ENCODE results near the gene POC5.
"Not testable (repeated sequence)": the region's sequence is repeated elsewhere in the genome, so short reads cannot be mapped to it uniquely, and the experiment has no call there.

The POC5 gene

GRCh38 chr5:75727931-75728330, 10.7 kb upstream of the POC5 start:
- Histone ChIP-seq H3K4me1 (ENCODE audit: insufficient read depth, low read length) (no peaks in the 10 kb centered on the region), H3K4me3 (ENCODE audit: low read depth in 1 of 2, low read length in 2 of 2) (no peak overlapping the region), H3K4me2 (ENCODE audit: insufficient read depth, low read length) (no peak overlapping the region), H3K36me3 (ENCODE audit: insufficient read depth, low read length) (no peaks in the 10 kb centered on the region), H3K79me2 (ENCODE audit: insufficient read depth, low read length) (no peaks in the 10 kb centered on the region), H2AFZ (ENCODE audit: low read depth, low read length) (no peak overlapping the region), H3K27ac (ENCODE audit: low read length) (no peak overlapping the region), H3K9ac (ENCODE audit: low read depth, low read length) (no peak overlapping the region), H3K9me3 (ENCODE audit: insufficient read depth, low read length, severe bottlenecking) (no peaks in the 10 kb centered on the region), H4K20me1 (ENCODE audit: insufficient read depth, low read length) (no peaks in the 10 kb centered on the region), H3K27me3 (ENCODE audit: insufficient read depth, low read length, poor library complexity) (no peaks in the 10 kb centered on the region)
- no peak for ATAC-seq (ENCODE audit: insufficient read depth, low read depth)
- TF ChIP-seq, protein P1, sequence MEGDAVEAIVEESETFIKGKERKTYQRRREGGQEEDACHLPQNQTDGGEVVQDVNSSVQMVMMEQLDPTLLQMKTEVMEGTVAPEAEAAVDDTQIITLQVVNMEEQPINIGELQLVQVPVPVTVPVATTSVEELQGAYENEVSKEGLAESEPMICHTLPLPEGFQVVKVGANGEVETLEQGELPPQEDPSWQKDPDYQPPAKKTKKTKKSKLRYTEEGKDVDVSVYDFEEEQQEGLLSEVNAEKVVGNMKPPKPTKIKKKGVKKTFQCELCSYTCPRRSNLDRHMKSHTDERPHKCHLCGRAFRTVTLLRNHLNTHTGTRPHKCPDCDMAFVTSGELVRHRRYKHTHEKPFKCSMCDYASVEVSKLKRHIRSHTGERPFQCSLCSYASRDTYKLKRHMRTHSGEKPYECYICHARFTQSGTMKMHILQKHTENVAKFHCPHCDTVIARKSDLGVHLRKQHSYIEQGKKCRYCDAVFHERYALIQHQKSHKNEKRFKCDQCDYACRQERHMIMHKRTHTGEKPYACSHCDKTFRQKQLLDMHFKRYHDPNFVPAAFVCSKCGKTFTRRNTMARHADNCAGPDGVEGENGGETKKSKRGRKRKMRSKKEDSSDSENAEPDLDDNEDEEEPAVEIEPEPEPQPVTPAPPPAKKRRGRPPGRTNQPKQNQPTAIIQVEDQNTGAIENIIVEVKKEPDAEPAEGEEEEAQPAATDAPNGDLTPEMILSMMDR (IDR thresholded peaks at IDR 0.05; ENCODE audit: borderline replicate concordance, extremely low read depth, low read length, poor library complexity, severe bottlenecking), result no peak
- no peak for TF ChIP-seq EZH2 (IDR thresholded peaks at IDR 0.05; ENCODE audit: borderline replicate concordance, low read depth, low read length, severe bottlenecking)
- no peak for DNase-seq

- H3K4me3 ChIP-seq (ENCODE audit: low read depth in 1 of 2, low read length in 2 of 2), result not testable (repeated sequence)
Measured at GRCh38 chr5:75726224-75726623, 9.0 kb upstream of the POC5 start.

DNA sequence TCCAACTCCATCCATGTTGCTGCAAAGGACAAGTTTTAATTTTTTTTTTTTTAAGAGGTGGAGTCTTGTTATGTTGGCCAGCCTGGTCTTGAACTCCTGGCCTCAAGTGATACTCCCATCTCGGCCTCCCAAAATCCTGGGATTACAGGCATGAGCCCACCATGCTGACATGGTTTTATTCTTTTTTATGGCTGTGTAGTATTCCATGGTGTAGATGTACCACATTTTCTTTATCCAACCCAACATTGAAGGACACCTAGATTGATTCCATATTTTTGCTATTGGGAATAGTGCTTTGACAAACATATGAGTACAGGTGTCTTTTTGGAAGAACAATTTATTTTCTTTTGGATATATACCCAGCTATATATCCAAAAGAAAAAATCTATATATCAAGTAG, 6.1 kb upstream of the POC5 start:
- no peak overlapping the region for H3K9ac ChIP-seq (ENCODE audit: low read depth, low read length)
- H3K4me3 ChIP-seq (ENCODE audit: low read depth in 1 of 2, low read length in 2 of 2), result no peak overlapping the region
- no peaks in the 10 kb centered on the region for H3K36me3 ChIP-seq (ENCODE audit: insufficient read depth, low read length)
- H3K4me1 ChIP-seq (ENCODE audit: insufficient read depth, low read length), result no peaks in the 10 kb centered on the region
- no peaks in the 10 kb centered on the region for H4K20me1 ChIP-seq (ENCODE audit: insufficient read depth, low read length)
- ATAC-seq (ENCODE audit: insufficient read depth, low read depth) (no peak), DNase-seq (no peak)
- H3K27me3 ChIP-seq (ENCODE audit: insufficient read depth, low read length, poor library complexity), result no peaks in the 10 kb centered on the region
- TF ChIP-seq EZH2 (IDR thresholded peaks at IDR 0.05; ENCODE audit: borderline replicate concordance, low read depth, low read length, severe bottlenecking), result no peak
- TF ChIP-seq, protein P1 (IDR thresholded peaks at IDR 0.05; ENCODE audit: borderline replicate concordance, extremely low read depth, low read length, poor library complexity, severe bottlenecking), result no peak
- H2AFZ ChIP-seq (ENCODE audit: low read depth, low read length), result no peak overlapping the region
- H3K79me2 ChIP-seq (ENCODE audit: insufficient read depth, low read length), result no peaks in the 10 kb centered on the region
- H3K27ac ChIP-seq (ENCODE audit: low read length), result no peak overlapping the region
- H3K4me2 ChIP-seq (ENCODE audit: insufficient read depth, low read length), result no peak overlapping the region
- no peaks in the 10 kb centered on the region for H3K9me3 ChIP-seq (ENCODE audit: insufficient read depth, low read length, severe bottlenecking)

More at GRCh38 chr5:75726224-75726623, 9.0 kb upstream of the POC5 start:
- not testable (repeated sequence) for H4K20me1 ChIP-seq (ENCODE audit: insufficient read depth, low read length); DNase-seq; H3K27me3 ChIP-seq (ENCODE audit: insufficient read depth, low read length, poor library complexity); H3K4me2 ChIP-seq (ENCODE audit: insufficient read depth, low read length); H3K27ac ChIP-seq (ENCODE audit: low read length); H3K36me3 ChIP-seq (ENCODE audit: insufficient read depth, low read length); H3K79me2 ChIP-seq (ENCODE audit: insufficient read depth, low read length); ATAC-seq (ENCODE audit: insufficient read depth, low read depth); H3K9me3 ChIP-seq (ENCODE audit: insufficient read depth, low read length, severe bottlenecking); H3K4me1 ChIP-seq (ENCODE audit: insufficient read depth, low read length); H2AFZ ChIP-seq (ENCODE audit: low read depth, low read length); H3K9ac ChIP-seq (ENCODE audit: low read depth, low read length)

- no peak for TF ChIP-seq EZH2 (IDR thresholded peaks at IDR 0.05; ENCODE audit: borderline replicate concordance, low read depth, low read length, severe bottlenecking)
- TF ChIP-seq, protein P1 (IDR thresholded peaks at IDR 0.05; ENCODE audit: borderline replicate concordance, extremely low read depth, low read length, poor library complexity, severe bottlenecking), result no peak
- H3K4me1 ChIP-seq (ENCODE audit: insufficient read depth, low read length), result peaks cover 9% of the 10 kb centered on the region; the same call in 1 of the 2 replicates
- peaks cover 4% of the 10 kb centered on the region; the same call in 1 of the 2 replicates for H3K36me3 ChIP-seq (ENCODE audit: insufficient read depth, low read length)
- ATAC-seq (ENCODE audit: insufficient read depth, low read depth) (no peak), DNase-seq (no peak)
- H3K4me2 ChIP-seq (ENCODE audit: insufficient read depth, low read length), result no peak overlapping the region
- peaks cover 7% of the 10 kb centered on the region for H3K79me2 ChIP-seq (ENCODE audit: insufficient read depth, low read length)
- no peak overlapping the region for H3K27ac ChIP-seq (ENCODE audit: low read length)
- H3K9me3 ChIP-seq (ENCODE audit: insufficient read depth, low read length, severe bottlenecking), result no peaks in the 10 kb centered on the region
- H3K4me3 ChIP-seq (ENCODE audit: low read depth in 1 of 2, low read length in 2 of 2), result no peak overlapping the region
- no peak overlapping the region for H2AFZ ChIP-seq (ENCODE audit: low read depth, low read length)
- no peaks in the 10 kb centered on the region for H3K27me3 ChIP-seq (ENCODE audit: insufficient read depth, low read length, poor library complexity)
- no peak overlapping the region for H3K9ac ChIP-seq (ENCODE audit: low read depth, low read length)
- no peaks in the 10 kb centered on the region for H4K20me1 ChIP-seq (ENCODE audit: insufficient read depth, low read length)
Measured at GRCh38 chr5:75721573-75721972, 4.3 kb upstream of the POC5 start.

Data from DND-41 (cell line).